ENCODE data around the gene RANBP3. TPM values are rescaled to one million over a fixed set of nuclear protein-coding genes. Genes with fewer than 3 reads are reported as not detected.

Gene RANBP3
- total RNA-seq, 2 donors from 2014 or later = 48.3 to 55.4 TPM

DNA sequence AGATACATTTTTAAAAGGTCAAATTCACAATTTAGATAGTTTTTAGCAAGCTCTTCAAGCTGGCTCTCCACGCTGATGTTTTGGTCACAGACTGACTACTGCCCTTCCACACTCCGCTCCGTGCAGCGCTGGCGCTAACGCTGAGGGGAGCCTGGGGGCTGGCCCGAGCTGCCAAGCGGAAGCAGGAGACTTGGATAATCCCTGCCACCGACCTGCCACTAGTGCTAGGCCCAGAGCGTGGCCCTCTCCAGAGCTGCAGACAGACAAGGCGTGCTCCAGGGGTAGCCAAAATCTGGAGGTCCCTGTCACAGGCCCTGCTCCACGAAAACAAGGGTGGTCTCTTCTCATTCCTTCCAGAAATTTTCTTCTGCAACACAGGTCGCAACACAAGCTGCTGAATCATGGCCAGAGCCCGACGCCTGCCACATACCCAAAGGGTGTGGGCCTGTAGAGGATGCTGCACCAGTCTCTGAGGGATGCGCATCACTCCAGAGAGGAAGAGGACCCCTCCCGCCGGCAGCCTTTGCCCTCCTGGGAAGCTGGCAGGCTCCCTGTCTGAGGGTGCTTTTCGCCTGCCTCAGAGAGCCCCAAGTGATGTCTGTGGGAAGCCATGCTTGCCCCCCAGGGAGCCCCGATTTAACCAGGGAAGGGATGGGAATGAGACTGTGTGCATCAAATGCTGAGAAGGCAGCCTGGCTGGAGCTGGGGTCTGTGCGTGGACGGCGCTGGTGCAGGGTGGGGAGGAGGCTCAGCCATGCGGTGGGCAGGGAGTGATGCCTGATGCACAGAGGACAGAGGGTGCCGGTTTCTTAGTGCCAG is 42.3 kb downstream of the RANBP3 start:
- intact Hi-C loops (cut with DNase I) = no loop called here
- DNase-seq (ENCODE audit: low spot score) = no peak

- intact Hi-C loops (cut with DNase I) = no loop called here
- DNase-seq (ENCODE audit: low spot score) = no peak
Observed at GRCh38 chr19:5934774-5935472, 43.0 kb downstream of the RANBP3 start.

DNA sequence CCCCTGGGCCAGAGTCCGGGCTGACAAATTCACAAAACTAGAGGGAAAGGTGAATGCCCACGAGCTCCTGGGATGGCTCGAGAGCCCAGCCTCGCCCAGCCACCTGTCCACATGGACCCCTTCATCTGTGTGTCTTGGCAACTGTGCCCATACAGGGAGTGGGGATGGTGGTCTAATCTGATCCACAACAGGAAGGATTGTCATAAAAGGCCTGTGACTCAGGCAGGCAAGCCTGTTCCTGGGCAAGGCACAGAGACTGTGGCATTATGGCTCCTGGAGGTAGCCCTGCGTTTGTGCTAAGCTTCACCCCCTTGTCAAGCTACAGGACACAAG is 43.9 kb downstream of the RANBP3 start:
- no peak for DNase-seq (ENCODE audit: low spot score)
- intact Hi-C loops (cut with DNase I) = no loop called here

DNA sequence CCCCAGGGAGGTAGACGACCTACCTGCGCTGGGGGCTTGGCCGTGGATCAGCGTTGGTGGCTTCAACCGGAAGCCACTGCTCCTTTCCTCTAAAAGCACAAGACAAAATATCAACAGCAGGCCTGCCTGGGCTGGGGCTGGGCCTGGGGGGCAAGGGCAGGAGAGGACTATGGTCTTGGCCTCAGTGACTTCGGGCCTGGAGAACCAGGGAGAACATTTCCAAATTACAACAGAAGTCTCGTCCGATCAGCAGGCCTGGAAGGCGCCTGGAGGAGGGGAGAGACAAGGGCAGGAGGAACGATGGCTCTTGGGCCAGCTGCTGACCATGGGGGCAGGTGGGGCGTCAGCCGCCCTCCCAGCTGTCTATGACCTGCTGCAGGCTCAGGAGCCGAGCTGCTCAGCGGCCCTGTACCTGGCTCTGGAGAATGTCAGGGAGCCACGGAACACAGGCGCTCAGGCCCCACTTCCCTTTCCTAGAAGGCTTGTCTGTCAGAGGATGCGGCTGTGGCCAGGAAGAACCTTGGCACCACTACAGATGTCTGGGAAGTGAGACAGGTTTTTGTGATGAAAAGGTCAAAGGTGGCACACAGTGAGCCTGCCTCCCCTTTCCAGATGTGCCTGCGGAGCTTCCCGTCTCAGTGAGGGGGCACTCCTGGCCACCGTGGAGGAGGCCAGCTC is 44.4 kb downstream of the RANBP3 start:
- intact Hi-C loops (cut with DNase I) = no loop called here
- no peak for DNase-seq (ENCODE audit: low spot score)

- intact Hi-C loops (cut with DNase I) = no loop called here
- no peak for DNase-seq (ENCODE audit: low spot score)
Observed at GRCh38 chr19:5932609-5933262, 45.2 kb downstream of the RANBP3 start.

- intact Hi-C loops (cut with DNase I) = no loop called here
- DNase-seq (ENCODE audit: low spot score) = no peak
Observed at GRCh38 chr19:5932146-5932545, 45.8 kb downstream of the RANBP3 start.

DNA sequence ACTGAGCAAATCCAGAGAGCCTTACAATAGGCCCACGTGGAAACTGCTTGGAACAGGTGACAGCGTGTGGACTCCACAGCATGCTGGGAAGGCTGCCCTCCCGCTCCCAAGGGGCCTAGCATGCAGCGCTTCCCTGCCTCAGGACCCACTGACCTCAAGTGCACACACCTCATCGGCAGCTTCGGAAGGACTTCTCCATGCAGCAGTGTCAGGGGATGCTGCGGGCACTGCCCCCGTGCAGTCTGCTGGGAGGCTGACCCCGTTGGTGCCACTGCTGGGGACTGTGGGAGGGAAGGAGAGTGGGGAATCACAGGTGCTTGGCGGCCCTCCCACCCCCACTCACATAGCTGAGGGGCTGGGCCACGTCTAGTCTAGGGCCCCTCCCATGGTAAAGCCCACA is 46.7 kb downstream of the RANBP3 start:
- DNase-seq (ENCODE audit: low spot score) = no peak
- intact Hi-C loops (cut with DNase I) = no loop called here

DNA sequence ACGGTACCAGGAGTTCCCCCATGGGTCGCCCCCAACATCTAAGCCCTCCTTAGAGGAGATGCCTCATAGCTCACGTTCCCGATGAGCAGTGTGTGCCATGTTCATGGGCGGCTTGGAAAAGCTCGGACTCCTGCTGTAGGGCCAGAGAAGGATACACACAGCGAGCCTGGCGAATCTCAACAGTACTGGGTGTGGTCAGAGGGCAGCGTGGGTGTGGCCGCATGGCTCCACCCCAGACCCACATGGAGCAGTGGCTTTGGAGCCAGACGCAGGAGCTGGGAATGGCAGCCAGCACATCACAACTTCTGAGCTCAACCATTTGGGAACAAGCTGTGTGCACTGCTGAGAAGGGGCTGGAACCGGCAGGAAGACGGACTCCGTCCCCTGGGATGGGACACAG is 48.3 kb downstream of the RANBP3 start:
- no peak for DNase-seq (ENCODE audit: low spot score)
- intact Hi-C loops (cut with DNase I) = no loop called here

DNA sequence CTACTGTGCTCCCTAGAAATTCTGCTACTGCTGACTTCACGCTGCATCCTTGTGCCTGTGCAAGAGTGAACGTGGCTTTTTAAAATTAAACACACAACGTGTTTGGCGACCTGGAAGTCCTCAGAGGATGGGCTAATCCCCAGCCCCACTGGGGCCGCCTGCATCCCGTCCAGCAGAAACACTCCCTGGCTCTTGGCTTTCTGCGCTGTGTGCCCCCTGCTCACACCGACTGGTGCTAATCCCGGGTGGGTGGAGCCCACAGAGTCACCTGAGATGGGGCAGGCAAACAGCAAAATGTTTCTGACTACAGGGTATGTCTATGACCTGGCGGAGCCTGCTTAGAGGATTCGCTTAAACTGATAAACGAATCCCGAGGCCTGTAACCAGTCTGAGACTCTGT is 48.8 kb downstream of the RANBP3 start:
- no peak for DNase-seq (ENCODE audit: low spot score)

GRCh38 chr19:5927441-5927821 is 50.5 kb downstream of the RANBP3 start:
- no peak for DNase-seq (ENCODE audit: low spot score)
- intact Hi-C loops (cut with DNase I) = no loop called here

More for the DNA sequence above, 48.8 kb downstream of the RANBP3 start:
- intact Hi-C loops (cut with DNase I) = no loop called here

DNA sequence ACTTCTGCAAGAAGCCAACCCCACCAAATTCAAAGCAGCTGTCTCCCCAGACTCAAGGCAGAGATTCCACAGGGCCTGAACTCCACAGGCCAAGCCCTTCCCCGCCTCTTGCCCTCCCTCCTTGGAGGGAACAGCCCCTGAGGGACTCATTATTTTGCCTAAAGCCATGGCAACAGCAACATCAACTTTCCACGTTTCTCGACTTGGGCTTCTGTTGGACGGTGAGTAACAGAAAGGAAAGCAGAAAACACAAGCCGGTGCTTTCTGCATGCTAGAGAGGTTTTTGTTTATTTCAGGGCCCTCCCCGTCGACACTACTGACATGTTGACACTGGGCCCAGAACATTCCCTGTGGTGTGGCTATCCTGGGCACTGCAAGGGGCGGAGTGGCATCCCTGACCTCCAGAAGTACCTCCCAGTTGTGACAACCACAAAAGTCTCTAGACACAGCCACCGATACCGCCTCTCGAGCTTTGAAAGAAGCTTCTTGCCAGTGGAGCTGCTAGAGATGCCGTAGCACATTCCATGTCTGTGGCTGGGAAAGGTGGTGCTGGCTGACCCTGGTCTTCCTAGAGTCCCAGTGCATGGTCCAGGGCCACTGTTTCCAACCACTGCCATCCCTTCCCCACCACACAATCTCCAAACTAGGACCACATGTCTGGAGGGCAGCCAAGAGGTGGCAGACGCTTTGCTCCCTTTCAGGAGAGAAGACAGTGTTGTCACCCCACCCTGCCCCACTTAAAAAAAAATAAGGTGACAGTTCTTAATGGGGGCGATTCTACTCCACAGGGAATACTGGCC is 51.1 kb downstream of the RANBP3 start:
- peak; percentile 90 for DNase-seq (ENCODE audit: low spot score)
- intact Hi-C loops (cut with DNase I) = no loop called here

GRCh38 chr19:5925830-5926427 is 52.0 kb downstream of the RANBP3 start:
- no peak for DNase-seq (ENCODE audit: low spot score)
- intact Hi-C loops (cut with DNase I) = no loop called here

DNA sequence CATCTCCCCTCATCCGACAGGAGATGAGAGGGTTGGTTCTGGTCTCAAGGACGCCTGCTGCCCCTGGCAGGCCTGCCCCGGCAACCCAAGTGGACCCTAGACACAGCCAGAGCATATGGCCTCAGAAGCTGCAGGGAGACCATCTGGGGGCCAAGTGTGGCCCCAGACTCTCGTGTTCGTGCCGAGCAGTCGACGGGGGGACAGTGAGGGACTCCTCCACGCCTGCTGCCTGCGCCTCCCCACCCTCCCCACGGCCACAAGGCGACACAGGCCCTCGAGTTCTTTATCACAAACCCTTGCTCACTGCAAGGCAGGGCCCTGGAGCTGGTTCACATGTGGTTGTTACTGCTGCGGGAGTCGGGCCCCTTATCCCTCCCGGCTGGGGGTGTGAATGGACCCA is 54.6 kb downstream of the RANBP3 start:
- DNase-seq (ENCODE audit: low spot score) = no peak

DNA sequence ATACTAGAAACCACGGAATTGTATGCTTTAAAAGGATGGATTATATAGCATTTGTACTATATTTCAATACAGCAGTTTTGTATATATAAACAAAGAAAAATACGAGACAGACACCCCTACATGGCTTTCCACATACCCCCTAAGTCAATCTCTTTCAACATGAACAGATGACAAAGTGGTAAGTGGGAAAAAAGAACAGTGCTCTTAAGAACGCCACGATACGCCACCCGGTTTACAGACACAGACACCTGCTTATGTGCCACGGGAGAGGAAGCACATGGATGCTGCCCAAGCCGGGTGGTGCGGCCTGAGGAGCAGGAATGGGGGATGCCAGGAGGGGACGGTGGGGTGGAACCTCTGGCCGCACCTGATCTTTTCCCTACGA is 55.8 kb downstream of the RANBP3 start:
- DNase-seq (ENCODE audit: low spot score) = no peak
- intact Hi-C loops (cut with DNase I) = no loop called here

More for the DNA sequence above, 54.6 kb downstream of the RANBP3 start:
- intact Hi-C loops (cut with DNase I) = no loop called here

GRCh38 chr19:5921516-5922160 is 56.3 kb downstream of the RANBP3 start:
- intact Hi-C loops (cut with DNase I) = no loop called here
- no peak for DNase-seq (ENCODE audit: low spot score)

DNA sequence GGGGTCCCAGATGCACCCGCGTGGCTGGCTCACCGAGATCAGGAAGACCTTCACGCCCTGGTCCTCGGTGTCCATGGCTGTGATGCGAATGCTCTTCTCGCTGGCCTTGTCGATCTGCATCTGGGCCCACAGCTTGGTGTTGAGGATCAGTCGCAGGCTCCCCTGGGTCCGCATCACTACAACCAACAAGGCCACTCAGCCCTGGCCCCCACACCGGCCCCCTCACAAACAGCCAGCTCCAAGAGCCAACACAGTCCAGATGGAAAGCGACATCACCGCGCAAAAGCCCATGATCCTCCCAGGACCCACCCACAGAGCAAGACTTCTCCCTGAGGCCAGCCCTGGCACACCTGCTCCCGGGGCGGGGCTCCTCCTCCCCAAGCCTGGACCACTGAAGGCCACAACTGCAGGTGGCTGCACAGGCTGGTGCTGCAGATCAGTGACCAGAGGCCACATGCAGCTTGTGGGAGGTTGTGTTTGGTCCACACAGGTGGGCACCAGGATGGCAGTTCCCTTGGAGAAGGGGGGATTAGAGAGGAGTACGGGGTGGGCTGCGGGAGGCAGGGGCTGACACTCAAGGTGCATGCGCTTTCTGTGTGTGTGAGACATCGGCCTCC is 59.4 kb downstream of the RANBP3 start:
- intact Hi-C loops (cut with DNase I) = no loop called here
- DNase-seq (ENCODE audit: low spot score) = no peak

DNA sequence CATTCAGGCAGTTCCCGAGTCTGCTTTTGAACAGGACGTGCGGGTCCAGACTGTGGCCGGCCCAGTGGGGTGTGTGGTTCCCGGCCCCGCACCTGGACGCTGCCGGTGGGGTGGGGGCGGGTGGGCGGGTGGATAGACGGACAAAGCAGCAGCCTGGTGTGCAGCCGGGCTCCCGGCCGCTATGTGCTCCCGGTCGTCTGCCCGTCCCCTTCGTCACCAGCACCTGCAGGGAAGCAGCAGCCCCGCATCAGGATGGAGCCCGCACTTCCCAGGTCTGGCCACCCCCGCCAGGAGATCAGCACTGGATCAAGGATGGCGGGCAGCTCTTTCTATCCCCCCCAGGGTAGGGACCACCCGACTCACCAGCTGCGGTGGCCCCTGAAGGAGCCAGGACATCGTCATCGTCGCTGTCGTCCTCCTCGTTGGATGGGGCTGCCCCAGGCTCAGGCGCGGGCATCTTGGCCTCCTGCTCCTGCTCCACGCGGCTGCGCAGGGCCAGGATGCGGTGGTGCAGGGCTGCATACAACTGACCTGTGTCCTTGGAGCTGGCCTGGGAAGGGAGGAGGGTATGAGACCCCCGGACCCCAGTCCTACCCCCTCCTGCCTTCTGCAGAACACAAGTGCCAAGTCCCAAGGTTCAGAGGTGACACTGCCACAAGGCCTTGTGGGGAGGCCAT is 60.4 kb downstream of the RANBP3 start:
- DNase-seq (ENCODE audit: low spot score) = no peak
- intact Hi-C loops (cut with DNase I) = no loop called here
